Stimulated activated CD4-positive, alpha-beta T cell treated with anti-CD3 and anti-CD28 coated beads, Interleukin-12 subunit alpha, Interleukin-12 subunit beta, amount 100 ng/mL, for 24 hours (primary cell): Measurements from ENCODE around the gene PDZD7.

Source experiments
- DNase-seq, 2 experiments: peaks; one replicate each; pipeline ENCODE4 v3.0.0-alpha.2; 2020; ENCODE audit warnings: low read depth in 2 of 2

Gene PDZD7

DNA sequence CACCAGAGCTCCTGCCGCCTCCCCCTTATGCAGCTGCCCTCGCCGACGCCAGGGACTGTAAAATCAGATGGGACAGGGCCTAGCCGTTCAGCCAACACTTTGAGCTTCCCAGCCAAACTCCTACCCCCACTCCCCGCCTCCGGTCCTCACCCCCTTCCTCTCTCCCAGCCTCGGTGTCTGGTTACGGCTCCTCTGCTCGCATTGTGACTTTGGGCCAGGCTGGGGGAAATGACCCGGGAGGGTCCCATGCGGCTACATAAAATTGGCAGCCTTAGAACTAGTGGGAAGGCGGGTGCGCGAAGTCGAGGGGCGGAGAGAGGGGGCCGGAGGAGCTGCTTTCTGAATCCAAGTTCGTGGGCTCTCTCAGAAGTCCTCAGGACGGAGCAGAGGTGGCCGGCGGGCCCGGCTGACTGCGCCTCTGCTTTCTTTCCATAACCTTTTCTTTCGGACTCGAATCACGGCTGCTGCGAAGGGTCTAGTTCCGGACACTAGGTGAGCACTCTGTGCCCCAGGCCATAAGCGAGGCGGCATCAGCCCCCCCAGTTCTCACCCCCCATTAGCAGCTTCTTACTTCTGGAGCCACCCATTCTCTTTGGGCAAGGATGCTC, 30.8 kb upstream of the PDZD7 start, which contains the start of gene KAZALD1:
KAZALD1 (plus strand) TSS at position 366 of the 608 bp plus-strand sequence. CDS start 604 bp downstream, outside the sequence.
- DNase-seq = no peak

DNA sequence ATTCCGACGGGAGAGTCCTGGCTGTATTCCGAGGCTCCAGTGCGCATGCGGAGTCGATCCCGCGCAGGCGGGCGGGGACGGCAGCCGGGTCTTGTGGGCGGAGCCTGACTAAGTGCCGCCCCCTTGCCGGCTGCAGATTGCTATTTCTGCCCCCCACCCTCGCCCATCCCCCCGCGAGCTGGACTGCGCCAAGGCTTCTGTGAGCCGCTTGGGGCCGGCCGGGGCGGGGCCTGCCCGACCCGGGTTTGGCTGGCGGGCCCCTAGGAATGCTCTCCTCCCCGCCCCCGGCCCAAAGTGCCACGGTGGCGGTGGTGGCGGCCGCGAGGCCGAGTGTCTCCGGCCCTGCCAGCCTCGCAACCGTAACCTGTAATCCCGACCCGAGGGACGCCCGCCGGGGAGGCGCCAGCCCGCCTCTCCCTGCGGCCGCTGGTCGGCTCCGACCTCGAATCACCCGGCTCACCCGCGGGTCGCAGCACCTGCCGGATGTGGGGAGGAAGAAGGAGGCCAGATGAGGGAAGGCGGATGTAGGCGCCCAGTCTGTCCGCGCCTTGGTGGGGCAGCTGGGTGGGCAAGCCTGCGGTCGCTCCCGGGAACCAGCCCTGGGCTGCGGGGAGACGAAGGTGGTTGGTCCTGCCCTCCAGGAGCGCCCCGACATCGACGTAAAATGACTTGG, 30.2 kb upstream of the PDZD7 start:
- DNase-seq = peak in 1 of 2 experiments; percentile 88

DNA sequence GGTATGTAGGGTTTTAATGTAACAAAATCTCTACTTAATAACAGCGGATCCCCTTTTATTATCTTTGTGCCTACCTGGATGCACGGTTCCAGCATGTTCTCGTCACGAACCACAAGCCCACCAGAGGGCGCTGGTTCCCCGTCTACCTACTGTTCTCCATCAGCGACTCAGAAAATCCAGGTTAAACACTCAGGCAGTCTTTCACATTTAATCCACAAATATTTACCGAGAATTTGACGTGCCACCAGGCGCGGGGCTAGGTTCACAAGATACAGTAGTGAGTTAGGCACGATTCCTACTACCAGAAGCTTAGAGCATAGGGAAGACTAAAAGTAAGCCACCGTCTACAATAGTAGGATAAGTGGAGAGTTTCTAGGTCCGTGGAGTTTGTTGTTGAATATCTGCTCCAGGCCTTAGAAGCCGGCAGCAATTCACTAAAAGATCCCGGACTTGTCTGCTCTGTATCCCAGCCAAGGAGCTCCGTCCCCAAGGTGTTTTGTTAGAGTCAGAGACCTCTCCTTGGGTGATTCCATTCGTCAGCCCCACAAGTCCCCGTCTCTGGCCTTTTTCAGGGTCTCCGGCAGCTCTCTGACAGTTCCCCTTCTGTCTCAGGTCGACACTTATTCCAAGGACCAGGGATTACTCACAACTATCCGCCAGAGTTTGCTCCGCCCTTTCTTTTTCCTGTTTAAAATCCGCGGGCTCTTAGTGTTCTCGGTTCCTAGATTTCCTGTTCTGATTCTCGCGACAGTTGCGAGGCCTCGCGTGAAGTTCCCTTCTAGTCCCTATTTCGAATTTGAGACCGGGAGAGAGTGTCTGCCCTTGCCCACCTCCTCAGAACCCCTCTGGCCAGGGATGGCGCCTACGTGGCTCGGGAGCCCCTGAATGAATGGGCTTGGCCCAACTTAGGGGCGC, 29.4 kb upstream of the PDZD7 start:
- DNase-seq = peak; percentile 79 to 95

DNA sequence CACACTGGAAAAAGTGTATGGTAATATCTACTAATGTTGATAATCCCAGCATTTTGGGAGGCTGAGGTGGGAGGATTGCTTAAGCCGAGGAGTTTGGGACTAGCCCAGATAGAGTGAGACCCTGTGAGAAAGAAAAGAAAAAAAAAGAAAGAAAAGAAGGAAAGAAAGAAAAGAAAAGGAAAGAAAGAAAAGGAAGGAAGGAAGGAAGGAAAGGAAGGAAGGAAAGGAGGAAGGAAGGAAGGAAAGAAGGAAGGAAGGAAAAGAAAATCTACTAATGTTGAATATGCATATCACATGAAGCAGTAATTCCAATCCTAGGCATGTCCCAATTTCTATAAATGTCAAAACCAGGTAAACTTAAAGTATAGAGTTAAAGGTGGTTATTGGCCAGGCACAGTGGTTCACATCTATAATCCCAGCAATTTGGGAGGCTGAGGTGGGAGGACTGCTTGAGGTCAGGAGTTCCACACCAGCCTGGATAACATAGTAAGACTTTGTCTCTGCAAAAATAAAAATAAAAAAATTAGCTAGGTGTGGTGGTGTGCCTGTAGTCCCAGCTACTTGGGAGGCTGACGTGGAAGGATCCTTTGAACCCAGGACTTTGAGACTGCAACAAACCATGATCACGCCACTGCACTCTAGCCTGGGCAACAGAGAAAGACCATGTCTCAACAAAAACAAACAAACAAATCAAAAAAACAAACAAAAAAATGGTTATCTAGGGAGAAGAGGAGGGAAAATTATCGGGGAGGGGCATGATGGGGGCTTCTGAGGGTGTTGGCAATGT, 25.6 kb upstream of the PDZD7 start:
- DNase-seq = no peak

DNA sequence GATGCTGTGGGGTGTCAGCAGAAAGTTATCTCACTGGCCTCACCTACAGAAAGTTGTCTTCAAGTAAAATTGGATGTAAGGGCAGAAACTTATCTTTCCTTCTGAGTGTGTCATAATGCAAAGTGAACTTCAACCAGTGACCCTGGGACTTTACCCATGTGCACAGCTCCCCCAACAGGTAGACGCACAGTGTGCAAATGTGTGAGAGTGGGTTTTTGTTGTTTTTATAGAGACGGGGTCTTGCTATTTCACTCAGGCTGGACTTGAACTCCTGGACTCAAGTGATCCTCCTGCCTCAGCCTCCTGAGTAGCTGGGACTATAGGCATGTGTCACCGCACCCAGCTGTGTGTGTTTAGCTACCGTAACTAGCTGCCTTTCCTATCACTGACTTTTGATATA, 24.5 kb upstream of the PDZD7 start:
- no peak for DNase-seq

DNA sequence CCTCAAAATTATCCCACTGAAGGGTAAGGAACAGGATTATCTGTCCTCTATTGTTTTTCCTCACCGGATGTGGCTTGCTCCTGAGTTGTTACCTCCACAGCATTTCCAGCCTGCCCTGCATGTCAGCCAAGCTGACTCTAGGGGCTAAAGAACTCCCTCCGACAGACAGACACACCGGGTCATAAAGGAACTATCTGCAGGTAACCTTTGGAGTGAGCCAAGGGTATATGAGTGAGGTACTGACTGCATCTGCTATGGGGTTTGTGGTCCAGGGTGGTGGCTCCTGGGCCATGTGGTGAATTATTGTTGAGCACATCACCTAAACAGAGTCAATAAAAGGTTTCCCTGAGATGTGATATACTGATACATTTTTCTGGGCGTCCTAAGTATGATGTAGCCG, 23.9 kb upstream of the PDZD7 start:
- no peak for DNase-seq

DNA sequence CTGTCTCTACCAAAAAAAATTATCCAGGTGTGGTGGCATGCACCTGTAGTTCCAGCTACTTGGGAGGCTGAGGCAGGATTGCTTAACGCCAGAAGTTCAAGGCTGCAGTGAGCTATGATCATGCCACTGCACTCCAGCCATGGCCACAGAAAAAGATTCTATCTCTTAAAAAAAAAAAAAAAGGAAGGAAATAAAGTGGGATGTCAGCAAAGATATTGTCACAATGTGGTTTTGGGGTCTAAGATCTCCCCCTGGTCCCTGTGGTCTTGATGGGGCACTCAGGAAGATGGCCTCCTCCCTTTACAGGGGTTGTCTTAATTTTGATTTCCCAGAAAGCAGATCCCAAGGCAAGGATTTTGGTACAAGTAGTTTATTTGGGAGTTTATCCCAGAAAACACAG, 23.4 kb upstream of the PDZD7 start:
- DNase-seq = no peak

DNA sequence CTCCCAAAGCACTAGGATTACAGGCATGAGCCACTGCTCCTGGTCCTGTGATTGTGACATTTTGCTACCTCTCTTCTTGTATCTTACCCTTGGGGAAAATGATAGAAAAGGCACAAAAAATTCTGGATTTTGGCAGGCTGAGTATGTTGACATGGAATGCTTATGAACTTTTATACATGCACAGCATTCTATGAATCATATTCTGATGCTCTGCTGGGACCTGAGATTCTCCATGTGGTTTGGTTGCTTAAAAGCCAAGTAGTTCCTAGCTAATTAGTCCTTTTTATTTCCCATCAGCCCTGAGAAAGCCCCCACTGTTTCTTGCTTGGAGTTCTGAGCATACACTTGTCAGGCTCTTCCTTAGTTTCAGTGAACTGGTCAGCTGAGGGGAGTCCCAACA, 22.6 kb upstream of the PDZD7 start:
- DNase-seq = no peak

DNA sequence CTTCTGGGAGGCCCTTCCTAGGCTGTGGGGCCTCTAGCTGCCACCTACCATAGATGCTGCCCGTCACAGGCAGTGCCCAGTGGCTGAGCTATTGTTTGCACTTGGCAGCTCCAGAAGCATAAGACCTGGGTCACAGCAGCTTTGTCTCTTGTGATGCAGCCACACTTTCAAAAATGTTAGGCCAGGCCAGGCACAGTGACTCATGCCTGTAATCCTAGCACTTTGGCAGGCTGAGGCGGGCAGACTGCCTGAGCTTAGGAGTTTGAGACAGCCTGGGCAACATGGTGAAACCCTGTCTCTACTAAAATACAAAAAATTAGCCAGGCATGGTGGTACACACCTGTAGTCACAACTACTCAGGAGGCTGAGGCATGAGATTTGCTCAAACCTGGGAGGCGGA, 21.4 kb upstream of the PDZD7 start:
- DNase-seq = no peak

DNA sequence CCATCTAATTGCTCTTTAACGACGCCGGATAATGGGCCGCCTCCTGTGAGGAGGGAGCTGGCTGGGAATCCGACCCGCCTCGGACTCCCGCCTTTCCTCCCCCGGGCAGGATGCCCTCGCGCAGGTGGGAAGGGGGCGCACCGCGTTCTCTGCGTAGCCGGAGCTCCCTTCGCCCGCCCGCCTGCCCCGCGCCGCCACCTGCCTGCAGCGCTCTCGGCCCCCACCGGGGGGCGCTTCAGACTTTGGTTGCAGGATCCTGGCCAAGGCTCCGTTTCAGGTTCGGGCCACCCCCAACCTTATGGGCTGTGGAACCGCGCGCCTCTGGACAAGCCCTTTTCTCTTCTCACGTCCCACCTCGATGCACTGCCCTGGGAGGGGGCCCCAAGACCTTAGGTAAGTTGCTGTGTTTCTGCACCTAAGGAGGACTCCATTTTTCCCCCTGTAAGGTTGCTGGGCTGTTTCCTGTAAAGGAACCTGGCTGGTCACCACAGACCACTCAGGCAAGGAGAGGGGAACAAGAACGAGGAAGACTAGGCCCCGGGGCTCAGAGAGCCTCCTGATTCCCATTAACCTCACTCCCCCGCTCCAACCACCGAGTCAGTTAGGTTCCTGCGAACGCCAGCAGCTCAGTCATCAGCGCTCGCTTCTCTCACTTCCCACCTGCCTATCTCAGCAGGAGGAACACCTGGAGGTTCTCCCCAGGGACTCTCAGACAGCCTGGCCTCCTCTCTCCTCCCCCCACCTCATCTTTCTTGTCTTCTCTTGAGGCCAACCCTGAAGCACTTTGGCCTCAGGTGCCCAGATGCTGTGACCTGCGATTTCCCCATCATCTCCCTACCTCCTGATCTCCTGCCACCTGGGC, 19.5 kb upstream of the PDZD7 start:
- peak; percentile 51 to 73 for DNase-seq

DNA sequence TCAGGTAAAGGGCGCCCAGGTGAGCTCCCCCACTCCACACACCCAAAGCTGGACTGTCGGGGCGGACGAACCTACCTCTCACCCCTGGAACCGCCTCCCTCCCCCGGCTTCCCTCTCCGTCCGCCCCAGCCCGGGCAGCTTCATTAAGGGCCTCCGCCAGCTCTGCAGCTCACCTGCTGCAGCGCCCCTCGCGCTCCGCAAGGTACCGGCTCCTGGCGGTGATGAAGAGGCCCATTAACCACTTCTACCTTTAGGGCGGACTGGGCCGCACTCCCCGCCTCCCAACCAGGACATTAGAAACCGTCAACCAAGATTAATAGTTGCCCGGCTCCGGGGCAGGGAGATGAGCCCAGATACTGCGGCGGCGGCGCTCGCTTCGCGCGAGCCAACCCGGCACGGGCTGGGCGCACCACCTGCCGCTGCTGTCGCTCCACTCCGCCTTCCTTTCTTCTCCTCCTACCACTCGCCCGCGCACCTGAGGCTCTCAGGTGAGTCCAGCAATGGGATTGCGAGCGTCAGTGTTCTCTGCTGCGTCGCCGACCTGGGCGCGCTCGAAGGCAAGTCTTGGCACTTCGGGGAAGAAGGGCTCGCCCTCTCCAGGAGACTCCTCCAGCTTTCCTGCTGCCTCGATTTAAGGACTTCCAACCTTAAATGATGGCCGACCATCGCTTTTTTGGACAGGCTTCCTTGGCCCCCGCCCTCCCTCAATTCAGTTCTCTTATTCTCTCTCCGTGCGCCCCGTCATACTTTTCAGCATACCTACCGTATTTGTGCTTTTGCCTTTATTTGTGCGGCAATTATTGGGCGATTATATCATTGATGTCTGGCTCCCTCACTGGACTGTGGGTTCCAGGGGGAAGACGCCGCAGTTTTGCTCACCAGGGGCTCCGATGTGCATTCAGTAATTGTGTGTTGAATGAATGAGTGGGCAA, 17.3 kb upstream of the PDZD7 start:
- DNase-seq = no peak

DNA sequence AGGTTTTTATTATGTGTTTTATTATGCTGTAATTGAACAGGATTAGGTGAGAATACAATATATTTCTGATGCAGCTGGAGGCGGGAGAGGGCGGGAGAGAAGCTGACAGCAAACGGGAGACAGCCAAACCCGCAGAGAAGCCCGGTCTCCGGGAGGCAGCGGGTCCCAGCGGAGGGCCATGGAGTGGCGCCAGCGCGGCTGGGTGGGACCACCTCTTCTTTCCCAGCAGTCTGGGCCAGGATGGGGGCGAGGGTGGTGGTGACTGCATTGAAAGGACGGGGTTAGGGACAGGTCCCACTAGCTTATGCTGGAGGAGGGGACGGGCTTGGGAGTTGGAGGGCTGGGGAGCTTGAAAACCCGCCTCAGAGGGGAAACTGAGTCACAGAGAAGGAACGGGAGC, 16.3 kb upstream of the PDZD7 start:
- DNase-seq = no peak

DNA sequence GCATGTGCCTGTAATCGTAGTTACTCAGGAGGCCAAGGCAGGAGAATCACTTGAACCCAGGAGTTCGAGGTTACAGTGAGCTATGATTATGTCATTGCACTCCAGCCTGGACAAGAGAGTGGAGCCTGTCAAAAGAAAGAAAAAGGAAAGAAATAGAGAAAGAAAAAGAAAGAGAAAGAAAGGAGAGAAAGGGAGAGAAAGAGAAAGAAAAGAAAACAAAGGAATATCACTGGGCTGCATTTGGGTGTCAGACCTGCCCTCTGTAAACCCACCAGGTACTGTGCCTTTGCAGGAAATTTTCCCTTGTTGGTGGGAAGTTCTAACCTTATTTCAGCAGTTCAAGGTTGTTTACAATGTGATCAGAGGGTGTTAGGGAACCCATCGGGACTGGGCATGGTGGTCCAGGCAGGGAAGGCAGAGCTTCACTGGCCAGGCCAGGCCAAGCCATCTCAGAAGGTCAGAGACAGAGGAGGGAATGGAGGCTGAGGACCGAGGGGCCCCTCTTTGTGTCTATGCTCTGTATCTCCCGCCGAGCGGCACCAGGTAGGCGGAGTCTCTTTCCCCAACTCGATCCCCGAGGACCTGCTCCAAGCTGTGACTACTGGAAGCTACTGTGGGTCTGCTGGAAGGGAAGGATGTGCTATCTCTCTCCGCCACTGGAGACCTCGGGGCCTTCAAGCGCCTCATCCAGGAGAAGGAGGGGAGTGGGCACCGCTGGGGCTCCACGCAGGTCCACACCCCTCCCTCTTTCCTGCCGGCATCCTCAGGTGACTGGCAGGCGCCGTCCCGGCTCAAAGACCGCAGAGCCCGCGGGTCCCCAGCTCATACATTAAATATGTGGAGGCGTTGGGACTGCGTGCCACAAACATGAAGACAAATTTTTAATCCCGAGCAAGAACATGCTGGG, 15.7 kb upstream of the PDZD7 start:
- DNase-seq = no peak

DNA sequence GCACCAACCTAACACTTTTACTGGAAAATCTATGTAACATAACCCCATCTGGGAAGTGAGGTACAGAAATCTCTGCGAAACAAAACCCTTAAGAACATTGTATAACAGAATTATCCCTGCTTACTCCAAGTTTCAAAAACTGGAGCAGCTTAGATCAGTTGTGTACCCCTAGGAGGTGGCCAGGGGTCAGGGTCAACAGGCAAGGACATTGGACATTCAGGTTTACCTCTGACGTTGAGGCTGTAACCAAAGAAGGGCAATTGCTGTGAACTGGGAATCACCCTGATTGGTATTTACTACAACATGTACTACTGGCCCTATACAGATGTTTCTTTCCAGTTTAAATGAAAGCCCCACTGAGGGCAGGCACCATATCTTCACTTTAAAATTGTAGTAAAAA, 13.2 kb upstream of the PDZD7 start:
- no peak for DNase-seq

DNA sequence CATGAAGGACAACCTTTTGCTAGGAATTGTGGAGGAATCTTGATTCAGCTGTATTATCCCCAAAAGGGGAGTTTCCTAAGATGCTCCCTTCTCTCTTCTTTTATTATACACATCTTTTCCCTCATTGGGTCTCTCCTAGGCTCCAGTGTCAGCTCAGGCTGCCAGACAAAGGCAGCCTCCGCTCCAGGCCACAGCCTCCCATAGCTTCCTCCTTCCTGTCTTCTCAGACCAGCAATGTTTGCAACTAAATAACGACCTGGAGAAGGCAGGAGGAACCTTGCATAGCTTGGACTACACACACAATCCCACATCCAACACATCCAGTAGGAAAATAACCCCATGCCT, 12.4 kb upstream of the PDZD7 start:
- DNase-seq = no peak

DNA sequence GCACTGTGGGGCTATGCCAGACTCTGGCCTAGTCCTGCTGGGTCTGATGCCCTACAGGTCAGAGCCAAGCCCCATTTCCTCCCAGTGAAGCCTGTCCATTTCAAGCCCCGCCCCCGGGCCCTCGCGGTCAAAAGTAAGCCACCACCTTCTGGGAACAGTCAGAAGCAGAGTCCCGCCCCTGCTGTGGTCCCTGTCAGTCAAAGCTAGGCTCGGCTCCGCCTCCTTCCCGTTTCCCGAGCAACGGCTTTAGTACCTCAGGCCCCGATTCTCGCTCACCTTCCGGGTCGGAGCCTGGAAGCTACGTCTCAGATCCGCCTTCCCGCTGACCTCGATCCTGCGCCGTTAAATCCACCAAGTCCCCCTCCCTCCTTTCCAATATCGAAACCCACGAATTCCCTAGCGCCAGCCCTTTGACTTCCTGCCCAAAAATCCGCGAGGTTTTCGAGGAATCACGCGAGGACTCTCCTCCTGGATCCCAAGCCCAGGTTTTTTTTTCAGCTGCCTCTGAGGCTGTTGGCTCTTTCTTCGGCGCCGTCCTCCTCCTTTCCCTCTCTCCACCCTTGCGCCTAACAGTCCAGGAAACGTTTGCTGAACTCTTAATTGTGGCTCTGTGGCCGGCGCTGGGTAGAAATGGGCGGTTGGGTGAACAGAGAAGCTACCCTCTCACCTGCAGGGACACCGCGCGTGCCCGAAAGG, 11.9 kb upstream of the PDZD7 start:
- peak; percentile 73 to 93 for DNase-seq

DNA sequence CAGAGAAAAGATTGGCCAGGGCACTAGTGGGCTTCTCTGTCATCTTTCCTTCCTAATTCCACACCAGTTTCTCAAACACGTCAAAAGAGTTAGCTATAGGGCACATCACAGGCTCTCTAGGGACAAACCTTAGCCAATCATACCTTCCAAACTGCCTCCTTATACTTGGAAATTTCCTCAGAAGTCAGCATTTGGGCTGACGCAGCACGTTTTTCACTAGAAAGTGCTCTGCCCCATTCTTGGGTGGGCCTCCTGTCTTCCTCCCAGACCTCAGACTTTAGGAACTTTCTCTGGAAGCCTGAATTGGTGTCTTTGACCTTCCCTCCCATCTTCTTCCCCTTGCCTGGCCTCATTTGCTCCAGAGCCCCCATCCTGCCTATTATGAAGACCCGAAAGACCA, 11.2 kb upstream of the PDZD7 start:
- no peak for DNase-seq

DNA sequence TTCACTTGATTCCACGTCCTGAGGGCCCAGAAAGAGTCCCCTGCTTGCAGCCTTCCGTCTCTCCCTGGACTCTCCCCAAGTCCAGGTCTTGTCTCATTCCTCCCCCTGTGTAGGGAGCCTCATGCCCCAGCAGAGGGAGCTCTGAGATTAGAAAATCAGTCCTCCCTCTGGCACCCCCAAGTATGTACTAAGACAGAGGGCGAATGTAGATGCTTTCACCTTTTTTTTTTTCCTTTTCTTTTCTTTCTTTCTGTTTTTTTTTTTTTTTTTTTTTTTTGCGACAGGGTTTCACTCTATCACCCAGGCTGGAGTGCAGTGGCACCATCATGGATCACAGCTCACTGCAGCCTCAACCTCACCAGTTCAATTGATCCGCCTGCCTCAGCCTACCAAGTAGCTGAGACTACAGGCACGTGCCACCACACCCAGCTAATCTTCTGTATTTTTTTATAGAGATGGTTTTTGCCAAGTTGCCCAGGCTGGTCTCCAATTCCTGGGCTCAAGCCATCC, 10.4 kb upstream of the PDZD7 start:
- DNase-seq = peak; percentile 52 to 67
